GM18951 (cell line): ENCODE measurements around the gene SERPINB2.

Experiments used
- POLR2A ChIP-seq: IDR thresholded peaks from 4 replicates; pipeline ENCODE4 v1.6.1; 2011; ENCODE audit warnings: mild to moderate bottlenecking; ENCODE audit not compliant: insufficient read length, insufficient read depth; ENCODE audit errors: extremely low read depth
- in situ Hi-C: fragments of 300-500 bp; cut with MboI; formaldehyde crosslinking; loops from one replicate; pipeline ENCODE4 v1.12.0; 2022; ENCODE audit warnings: low sequenced_read_pairs, mixed read lengths, inconsistent platforms; ENCODE audit not compliant: unreplicated experiment

The SERPINB2 gene, protein sequence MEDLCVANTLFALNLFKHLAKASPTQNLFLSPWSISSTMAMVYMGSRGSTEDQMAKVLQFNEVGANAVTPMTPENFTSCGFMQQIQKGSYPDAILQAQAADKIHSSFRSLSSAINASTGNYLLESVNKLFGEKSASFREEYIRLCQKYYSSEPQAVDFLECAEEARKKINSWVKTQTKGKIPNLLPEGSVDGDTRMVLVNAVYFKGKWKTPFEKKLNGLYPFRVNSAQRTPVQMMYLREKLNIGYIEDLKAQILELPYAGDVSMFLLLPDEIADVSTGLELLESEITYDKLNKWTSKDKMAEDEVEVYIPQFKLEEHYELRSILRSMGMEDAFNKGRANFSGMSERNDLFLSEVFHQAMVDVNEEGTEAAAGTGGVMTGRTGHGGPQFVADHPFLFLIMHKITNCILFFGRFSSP

DNA sequence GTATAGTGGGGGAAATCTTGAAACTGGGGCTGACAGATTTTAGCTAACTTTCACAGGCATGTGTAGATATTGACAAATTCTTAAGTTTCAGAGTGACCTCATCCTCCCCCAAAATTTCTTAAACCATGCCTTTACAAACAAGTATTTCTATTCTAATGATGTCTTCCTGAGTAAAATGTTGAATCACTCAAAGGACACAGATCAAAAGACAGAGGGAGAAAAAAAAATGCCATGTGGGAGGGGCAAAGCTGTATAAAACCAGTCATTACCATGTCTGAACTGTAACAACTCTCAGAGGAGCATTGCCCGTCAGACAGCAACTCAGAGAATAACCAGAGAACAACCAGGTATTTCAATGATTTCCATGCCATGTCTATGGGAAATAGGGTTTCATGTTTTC is at the start of gene SERPINB2:
TSS of gene SERPINB2 (plus strand) at position 282 of the 400 bp plus-strand sequence. CDS start 3,740 bp downstream, outside the sequence.
- TF ChIP-seq POLR2A: no peak
- in situ Hi-C loops: no loop called here

DNA sequence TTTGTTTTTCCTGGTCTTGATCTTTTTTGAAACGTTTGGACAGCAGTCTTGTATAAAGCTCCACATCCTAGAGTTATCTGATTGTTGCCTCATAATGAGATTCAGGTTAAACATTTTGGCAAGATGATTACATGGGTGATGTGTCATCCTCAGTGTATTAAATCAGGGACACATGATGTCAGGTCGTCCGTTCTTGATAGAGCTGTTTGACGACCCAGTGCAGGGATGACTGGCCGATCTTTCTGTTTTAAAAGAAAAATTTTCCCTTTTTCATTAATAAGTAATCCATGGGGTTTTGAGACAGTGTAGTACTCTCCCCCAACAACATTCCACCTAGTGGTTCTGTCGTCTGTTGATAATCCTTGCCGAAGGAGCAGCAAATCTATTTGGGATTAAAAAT is 44.5 kb upstream of the SERPINB2 start:
- in situ Hi-C loops: loop anchor here (10.0 kb wide), 1 partner anchor 318 kb away; no protein-coding TSS in a partner anchor
- TF ChIP-seq POLR2A: no peak

DNA sequence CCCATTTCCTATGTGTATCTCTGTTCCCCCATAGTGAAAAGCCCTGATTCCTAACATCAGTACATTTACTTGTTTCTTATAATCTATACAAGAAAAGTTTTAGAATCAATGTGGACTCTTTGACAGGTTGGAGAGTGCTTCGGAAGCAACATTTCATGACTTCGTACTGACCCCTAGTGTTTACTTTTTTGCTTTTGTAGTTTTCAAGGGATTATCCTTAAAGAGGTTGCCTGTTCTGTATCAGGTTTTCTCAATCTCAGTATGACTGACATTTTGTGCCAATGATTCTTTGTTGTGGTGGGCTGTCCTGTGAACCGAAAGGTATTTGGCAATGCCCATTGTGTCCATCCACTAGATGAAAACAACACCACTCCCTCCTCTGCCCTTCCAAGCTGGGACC is 43.3 kb upstream of the SERPINB2 start:
- TF ChIP-seq POLR2A: no peak
- in situ Hi-C loops: loop anchor here (10.0 kb wide), 1 partner anchor 319 kb away; no protein-coding TSS in a partner anchor

DNA sequence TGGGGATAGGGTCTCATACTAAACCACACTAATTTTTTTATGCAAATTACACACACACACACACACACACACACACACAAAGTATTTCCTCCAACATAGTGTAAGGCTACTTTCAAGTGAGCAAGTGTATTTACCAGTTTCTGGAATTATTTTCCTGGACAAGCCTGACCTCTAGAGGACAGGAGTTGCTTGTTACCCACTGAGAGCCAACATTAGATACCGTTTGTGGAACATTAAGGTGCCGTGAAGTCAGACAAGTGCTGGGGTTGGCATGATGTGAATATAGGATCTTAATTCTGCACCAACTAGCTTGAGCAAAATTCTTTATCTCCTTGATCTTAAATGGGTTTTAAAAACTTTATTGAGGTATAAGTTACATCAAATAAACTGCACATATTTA is 39.3 kb upstream of the SERPINB2 start:
- TF ChIP-seq POLR2A: no peak
- in situ Hi-C loops: loop anchor here (10.0 kb wide), 1 partner anchor 323 kb away; no protein-coding TSS in a partner anchor

DNA sequence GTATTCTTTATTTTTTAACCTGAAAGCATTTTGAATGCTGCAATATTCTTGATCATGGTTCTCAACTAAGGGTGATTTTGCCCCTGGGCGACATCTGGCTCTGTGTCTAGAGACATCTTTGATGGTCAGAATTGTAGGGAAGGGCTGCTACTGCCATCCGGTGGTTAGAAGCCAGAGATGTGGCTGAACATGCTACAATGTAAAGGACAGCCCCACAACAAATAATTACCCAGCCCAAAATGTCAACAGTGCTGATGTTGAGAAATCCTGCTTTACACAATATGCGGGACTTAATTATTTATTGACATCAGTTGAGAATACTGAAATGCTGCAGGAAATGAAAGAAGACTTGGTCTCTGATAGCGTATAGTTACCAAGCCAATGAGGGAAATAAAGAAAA is 37.5 kb upstream of the SERPINB2 start:
- in situ Hi-C loops: no loop called here
- no peak for TF ChIP-seq POLR2A

DNA sequence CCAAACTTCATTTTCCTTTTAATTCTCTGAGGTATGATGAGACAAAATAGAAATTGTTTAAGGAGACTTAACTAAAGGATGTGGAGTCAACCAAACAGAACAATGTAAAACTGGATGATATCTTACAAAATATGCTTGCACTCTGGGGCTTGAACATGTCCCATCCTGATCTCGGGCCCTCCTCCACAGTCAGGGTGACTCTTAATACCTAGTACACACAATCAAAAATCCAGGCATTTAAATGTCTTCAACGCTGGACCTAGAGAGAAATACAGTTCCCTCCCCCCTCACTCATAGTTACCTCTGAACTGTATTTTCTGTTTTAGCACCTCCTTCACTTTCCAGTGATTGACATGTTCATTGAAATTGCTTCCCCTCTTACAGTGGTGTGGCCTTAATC is 36.9 kb upstream of the SERPINB2 start:
- no peak for TF ChIP-seq POLR2A
- in situ Hi-C loops: no loop called here

DNA sequence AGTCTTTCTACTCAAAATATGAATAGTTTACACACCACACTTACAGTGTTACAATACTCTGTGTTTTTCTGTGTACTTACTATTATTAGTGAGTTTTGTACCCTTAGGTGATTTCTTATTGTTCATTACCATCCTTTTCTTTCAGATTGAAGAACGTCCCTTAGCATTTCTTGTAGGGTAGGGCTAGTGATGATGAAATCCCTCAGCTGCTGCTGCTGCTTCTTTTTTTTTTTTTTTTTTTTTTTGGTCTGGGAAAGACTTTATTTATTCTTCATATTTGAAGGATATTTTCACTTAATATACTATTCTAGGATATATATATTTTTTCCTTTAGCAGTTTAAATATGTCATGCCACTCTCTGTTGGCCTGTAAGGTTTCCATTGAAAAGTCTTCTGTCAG is 29.0 kb upstream of the SERPINB2 start:
- in situ Hi-C loops: no loop called here

DNA sequence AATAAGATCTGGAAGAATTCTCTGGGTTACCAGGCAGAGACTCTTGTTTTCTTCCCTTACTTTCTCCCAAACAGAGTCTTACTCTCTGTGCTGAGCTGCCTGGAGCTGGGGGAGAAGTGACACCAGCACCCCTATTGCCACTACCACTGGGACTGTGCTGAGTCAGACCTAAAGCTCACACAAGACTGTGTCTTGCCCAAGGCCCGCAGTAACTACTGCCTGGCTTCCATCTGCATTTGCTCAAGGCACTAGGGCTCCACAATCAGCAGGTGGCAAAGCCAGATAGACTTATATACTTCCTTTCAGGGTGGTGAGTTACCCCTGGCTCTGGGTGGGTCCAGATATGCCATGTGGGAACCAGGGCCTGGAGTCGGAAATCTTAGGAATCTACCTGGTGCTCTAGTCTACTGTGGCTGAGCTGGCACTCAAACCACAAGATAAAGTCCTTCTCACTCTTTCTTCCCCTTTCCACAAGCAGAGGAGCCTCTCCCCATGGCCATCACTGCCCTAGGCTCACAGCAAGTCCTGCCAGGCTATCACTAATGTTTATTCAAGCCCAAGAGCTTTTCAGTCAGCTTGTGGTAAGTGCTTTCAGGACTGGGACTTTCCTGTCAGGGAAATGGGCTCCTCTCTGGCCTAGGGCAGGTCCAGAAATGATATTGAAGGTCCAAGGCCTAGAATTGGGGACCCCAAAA is 27.6 kb upstream of the SERPINB2 start:
- in situ Hi-C loops: no loop called here

More for the DNA sequence above, 29.0 kb upstream of the SERPINB2 start:
- no peak for TF ChIP-seq POLR2A

DNA sequence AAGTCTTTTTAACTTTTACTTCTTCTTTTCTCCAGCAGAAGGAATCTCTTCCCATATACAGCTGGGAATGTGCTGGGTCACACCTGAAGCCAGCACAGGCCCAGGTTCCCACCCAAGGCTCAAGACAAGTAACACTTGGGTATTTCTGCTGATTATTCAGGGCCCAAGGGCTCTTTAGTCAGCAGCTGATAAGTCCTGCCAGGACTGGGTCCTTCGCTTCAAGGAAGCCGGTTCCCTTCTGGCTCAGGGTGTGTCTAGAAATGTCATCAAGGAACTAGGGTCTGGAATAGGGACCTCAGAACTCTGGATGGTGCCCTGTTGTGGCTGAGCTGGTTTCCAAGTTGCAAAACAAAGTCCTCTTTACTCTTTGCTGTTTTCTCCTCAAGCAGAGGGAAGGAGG is 27.0 kb upstream of the SERPINB2 start:
- TF ChIP-seq POLR2A: no peak
- in situ Hi-C loops: no loop called here

More for the DNA sequence above, 27.6 kb upstream of the SERPINB2 start:
- TF ChIP-seq POLR2A: no peak

DNA sequence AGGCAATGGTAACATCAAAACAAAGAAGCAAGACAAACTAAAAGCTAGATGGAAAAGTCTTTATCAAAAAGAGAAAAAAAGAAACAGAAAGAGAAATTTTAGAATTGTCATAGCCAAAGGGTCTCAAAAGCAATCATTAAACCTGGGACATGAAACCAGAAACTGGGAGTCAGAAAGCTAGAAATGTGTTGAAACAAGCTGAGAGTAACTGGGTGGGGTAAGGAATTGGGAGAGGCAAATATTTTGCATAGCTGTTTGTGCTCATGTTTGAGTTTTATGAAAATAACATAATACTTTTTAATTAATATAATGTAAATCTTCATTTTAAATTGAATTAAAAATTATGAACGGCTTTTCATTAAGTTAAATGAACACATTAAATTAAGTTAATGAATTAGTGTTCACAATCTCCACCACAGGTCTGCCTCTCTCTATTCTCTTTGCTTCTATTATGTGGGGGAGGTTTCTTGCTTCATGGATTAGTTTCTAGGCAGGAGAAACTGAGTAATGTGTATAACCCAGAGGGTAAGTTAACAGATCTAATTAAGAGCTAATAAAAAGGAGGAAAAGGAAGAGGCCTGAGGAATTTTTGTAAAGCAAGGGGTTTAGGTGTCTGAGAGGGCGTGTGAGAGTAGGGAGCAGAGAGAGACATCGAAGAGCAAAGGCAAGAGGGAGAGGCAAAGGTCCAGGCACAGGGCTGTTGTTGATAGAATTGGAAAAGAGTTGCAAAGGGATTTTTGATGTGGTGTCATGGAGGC is 20.0 kb upstream of the SERPINB2 start:
- no peak for TF ChIP-seq POLR2A
- in situ Hi-C loops: no loop called here

DNA sequence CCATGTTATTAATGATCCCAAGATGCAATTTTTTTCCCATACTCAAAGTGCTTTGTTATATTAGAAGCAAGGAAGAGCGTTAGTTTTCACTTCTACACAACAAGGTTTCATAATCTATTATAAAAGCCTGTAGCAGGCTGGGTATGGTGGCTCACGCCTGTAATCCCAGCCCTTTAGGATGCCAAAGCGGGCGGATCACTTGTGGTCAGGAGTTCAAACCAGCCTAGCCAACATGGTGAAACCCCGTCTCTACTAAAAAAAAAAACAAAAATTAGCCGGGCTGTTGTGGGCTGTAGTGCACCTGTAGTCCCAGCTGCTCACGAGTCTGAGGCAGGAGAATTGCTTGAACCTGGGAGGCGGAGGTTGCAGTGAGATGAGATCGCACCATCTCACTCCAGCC is 19.0 kb upstream of the SERPINB2 start:
- no peak for TF ChIP-seq POLR2A
- in situ Hi-C loops: no loop called here

DNA sequence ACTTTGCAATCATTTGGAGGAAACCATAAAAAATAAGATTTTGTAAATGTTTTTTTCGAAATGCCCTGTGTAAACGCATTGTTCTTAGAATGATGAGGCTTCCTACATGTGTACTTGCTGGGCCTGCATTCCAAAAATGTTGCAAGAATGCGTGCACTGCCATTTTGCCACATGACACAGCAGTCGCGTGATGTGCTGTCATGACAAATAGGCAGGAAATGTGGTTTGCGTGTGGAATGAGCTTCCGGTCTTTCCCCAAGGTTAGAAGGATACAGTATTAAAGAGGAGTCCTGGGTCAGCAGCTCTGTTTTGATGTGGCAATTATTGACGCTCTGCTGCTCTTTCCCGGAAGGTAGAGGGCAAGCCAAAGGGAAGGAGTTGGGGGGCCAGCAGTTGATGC is 18.1 kb upstream of the SERPINB2 start:
- in situ Hi-C loops: no loop called here
- TF ChIP-seq POLR2A: no peak

DNA sequence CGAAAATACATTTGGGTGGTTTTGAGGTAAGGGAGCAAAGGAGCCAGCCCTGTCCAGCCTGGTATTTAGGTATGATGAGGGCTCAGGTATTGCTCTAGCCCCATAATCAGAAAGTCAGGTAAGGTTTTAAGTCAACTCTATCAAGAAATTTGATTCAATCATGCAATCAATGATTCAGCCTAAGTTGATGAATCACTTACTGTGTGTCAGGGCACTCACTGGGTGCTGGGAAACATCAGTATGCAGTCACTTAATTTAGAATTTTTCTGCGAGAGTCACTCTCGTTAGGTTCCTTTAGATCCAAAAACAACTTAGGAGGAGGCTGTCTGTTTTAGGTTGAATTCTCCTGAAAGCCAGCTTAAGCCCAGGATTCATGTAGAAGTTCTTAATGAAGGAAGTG is 17.7 kb upstream of the SERPINB2 start:
- in situ Hi-C loops: no loop called here
- no peak for TF ChIP-seq POLR2A
